Measurements from ENCODE around the gene ZNF846.
"Not testable (repeated sequence)": the region's sequence is repeated elsewhere in the genome, so short reads cannot be mapped to it uniquely, and the experiment has no call there.

ZNF846 gene

GRCh38 chr19:9782338-9782737 lies 13.8 kb upstream of the ZNF846 start:
- no peak for DNase-seq

- no peak for DNase-seq
Observed at GRCh38 chr19:9757544-9758501, 10.7 kb downstream of the ZNF846 start.

GRCh38 chr19:9752701-9753443 lies 15.7 kb downstream of the ZNF846 start:
- DNase-seq: no peak

DNA sequence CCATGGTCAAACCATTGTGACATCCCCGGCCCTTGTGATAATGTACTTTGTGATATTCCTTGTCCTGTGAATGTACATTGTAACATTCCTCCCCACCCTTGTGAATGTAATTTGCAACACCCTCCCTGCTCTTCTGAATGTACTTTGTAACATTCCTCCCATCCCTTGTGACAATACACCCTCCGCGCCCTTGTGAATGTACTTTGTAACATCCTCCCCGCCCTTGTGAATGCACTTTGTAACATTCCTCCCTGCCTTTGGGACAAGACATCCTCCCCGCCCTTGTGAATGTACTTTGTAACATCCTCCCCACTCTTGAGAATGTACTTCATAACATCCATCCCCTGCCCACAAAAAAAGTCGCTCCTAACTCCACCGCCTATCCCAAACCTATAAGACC lies 17.1 kb downstream of the ZNF846 start:
- no peak for DNase-seq

DNA sequence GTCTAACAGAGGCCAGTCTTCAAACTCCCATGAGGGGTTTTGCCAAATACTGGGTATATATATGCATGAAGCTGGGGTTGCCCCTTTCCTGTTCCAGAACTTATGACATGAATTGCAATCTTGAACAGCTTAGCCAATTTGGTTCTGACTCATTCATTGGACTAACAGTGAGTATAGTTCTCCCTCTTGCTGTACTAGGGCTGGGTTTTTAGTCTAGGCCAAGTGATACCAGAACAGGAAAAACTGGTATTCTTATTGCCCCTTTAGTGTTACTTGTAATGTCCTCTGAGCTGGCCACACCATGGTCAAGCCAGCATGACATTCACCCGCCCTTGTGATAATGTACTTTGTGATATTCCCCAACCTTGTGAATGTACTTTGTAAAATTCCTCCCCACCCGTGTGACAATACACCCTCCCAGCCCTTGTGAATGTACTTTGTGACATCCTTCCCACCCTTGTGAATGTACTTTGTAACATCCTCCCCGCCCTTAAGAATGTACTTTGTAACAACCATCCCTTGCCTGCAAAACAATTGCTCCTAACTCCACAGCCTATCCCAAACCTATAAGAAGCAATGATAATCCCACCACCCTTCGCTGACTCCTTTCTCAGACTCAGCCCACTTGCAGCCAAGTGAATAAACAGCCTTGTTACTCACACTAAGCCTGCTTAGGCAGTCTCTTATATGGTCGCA lies 26.9 kb downstream of the ZNF846 start:
- DNase-seq: no peak

DNA sequence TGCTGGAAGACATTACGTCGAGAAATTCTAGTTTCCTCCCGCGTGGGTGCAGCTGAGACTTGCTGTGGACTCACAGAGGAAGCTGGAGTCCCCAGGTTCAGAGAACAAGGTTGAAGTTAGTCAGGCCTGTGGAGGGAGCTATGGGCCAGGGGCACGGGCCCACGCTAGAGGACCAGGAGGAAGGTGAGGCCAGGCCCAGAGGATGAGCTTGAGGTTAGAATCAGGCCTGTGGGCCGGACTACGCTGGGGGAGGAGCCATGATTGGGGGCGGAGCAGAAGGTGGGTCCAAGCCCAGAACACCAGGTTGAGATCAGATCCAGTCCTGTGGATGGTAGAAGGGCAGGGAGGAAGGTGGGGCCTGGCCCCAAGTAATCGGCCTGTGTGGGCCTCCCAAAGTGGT lies 32.6 kb downstream of the ZNF846 start:
- DNase-seq: no peak

GRCh38 chr19:9730056-9730455 lies 38.5 kb downstream of the ZNF846 start:
- not testable (repeated sequence) for DNase-seq

DNA sequence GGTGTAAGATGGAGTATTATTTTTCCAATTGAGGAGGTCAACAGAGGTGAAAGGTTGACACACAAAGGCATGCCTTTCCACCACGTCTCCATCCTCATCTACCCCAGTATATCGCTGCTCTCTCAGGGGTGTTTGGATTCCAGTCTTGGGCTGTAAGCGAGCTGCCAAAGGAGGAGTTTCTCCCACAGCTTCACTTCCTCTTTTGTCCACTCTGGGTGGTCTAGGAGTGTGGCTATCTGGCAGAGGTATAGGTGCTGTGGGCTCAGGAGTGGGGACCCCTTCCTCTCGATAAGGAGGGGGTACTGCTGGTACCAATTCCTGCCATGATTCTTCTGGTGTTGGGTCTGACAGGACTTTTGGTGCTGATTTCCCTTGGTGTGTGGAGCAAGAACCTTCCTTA lies 39.4 kb downstream of the ZNF846 start:
- no peak for DNase-seq

DNA sequence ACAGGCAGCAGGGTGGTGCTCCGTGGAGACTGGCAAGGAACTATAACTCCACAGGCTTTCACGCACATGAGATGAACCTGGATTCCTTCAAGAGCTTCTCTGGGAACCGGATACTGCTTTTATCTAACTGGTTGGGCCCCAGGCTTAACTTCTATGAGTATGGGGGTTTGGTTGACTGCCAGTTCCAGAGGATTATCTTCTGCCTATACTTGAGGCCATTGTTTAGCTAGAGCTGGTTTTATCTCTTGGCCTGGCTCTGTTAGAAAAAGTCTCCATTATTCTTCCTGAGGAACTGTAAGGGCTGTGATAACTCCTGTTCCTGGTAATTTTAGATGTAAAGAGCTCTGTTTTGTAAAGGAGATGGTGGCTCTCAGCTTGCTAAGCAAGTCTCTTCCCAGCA lies 40.9 kb downstream of the ZNF846 start:
- no peak for DNase-seq

DNA sequence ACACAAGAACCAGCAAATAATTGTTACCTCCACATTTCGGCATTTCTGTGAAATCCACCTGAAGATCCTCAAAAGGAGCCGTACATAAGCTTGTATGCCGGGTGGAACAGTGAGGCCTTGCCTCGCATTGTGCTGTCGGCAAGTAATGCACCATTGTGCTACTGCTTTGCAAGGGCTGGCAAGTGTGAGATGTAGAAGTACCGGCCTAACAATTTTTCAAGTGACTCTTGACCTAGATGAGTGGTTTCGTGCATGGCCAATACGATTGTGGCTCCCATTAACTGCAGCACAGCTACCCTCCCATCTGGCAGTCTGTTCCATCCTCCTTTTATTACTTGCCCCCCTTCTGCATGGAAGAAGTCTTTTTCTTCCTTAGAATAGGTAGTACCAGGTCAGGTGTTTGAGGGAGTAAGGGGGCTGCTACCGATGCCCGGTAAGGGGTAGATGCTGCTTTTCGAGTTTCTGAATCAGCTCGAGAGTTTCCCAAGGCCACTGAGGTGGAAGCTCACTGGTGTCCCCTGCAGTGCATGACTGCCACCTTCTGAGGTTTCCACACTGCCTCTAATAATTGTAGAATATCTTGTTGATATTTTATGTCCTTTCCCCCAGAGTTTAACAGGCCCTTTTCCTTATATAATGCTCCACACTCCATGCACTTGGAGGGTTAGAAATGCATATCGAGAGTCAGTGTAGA lies 42.9 kb downstream of the ZNF846 start:
- DNase-seq: not testable (repeated sequence)

GRCh38 chr19:9724157-9724556 lies 44.4 kb downstream of the ZNF846 start:
- DNase-seq: no peak

DNA sequence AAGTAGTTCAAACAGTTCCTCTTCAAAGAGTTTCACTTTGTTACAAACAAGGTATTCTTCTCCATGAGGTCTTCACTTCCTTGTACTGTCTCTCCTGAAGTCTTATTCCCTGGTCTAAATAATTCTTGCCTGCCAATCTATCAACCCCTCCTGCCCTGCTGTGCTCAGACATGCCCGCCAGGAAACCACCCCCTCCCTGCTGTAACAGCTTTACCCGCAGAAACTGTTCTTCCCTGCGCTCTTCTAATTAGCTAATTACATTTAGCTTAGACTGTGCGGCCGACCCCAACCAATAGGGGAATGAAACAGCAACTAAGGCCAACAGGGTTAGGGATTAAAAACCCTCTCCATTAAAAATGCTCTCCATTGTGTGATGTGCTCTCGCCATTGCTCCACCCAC lies 46.7 kb downstream of the ZNF846 start:
- no peak for DNase-seq

- DNase-seq: no peak
Observed at GRCh38 chr19:9720541-9720940, 48.0 kb downstream of the ZNF846 start.

- DNase-seq: no peak
Observed at GRCh38 chr19:9711815-9712214, 56.7 kb downstream of the ZNF846 start.

- DNase-seq: no peak
Observed at GRCh38 chr19:9709305-9709704, 59.2 kb downstream of the ZNF846 start.

- DNase-seq: no peak
Observed at GRCh38 chr19:9705836-9706235, 62.7 kb downstream of the ZNF846 start.

DNA sequence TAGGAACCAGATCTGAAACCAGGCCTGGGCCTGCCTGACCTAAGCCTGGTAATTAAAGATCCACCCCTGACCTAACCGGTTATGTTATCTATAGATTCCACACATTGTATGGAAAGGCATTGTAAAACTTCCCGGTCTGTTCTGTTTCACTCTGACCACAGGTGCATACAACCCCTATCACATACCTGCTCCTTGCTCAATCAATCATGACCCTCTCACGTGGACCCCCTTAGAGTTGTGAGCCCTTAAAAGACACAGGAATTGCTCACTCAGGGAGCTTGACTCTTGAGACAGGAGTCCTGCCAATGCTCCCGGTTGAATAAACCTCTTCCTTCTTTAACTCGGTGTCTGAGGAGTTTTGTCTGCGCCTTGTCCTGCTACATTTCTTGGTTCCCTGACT lies 66.4 kb downstream of the ZNF846 start:
- DNase-seq: no peak

All from NCI-H1048 (cell line).